ENCODE measurements around the gene MACF1.

DNA sequence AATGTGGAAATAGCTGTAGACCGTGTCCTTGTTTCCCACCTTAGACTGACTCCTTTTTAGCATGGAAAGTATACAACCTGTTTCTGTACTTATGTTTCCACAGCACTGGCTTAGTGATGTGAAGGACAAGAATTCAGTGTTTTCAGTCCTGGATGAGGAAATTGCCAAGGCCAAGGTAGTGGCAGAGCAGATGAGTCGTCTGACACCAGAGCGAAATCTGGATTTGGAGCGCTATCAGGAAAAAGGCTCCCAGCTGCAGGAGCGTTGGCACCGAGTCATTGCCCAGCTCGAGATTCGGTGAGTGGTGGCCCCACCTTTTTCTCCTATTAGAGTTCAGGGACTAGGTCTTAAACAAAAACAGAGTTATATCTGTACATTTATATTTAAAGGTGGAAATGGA is 112.6 kb downstream of the MACF1 start:
- TF ChIP-seq, protein P1, sequence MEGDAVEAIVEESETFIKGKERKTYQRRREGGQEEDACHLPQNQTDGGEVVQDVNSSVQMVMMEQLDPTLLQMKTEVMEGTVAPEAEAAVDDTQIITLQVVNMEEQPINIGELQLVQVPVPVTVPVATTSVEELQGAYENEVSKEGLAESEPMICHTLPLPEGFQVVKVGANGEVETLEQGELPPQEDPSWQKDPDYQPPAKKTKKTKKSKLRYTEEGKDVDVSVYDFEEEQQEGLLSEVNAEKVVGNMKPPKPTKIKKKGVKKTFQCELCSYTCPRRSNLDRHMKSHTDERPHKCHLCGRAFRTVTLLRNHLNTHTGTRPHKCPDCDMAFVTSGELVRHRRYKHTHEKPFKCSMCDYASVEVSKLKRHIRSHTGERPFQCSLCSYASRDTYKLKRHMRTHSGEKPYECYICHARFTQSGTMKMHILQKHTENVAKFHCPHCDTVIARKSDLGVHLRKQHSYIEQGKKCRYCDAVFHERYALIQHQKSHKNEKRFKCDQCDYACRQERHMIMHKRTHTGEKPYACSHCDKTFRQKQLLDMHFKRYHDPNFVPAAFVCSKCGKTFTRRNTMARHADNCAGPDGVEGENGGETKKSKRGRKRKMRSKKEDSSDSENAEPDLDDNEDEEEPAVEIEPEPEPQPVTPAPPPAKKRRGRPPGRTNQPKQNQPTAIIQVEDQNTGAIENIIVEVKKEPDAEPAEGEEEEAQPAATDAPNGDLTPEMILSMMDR (IDR thresholded peaks at IDR 0.05): no peak
- TF ChIP-seq POLR2AphosphoS5 (IDR thresholded peaks at IDR 0.05): no peak
- TF ChIP-seq POLR2A (IDR thresholded peaks at IDR 0.05): no peak

All from prostate gland (tissue), 2 donors.